ENCODE measurements around the gene ILDR1. TPM values are rescaled to one million over a fixed set of nuclear protein-coding genes. Genes with fewer than 3 reads are reported as not detected.

The ILDR1 gene
- total and polyA plus RNA-seq, 10 of the 15 experiments (the other 5 are each of a cell fraction or from before 2014, with no cell fraction given): 1.3 to 12.0 (median 7.0) TPM

- TF ChIP-seq CEBPZ (IDR thresholded peaks at IDR 0.05; ENCODE audit: low read depth, low read length) (no peak), YY1 (IDR thresholded peaks at IDR 0.05; ENCODE audit: low read depth, low read length) (no peak), TAF1 (IDR thresholded peaks at IDR 0.05; ENCODE audit: borderline replicate concordance, low read depth, low read length) (no peak), RB1 (IDR thresholded peaks at IDR 0.05; ENCODE audit: borderline replicate concordance) (no peak), CUX1 (IDR thresholded peaks at IDR 0.05; ENCODE audit: insufficient replicate concordance, low read depth, low read length) (no peak), ZNF207 (IDR thresholded peaks at IDR 0.05; ENCODE audit: borderline replicate concordance) (no peak), POU2F2 (IDR thresholded peaks at IDR 0.05; ENCODE audit: borderline replicate concordance, low read depth, low read length) (no peak), BCLAF1 (IDR thresholded peaks at IDR 0.05) (no peak), ZBTB40 (IDR thresholded peaks at IDR 0.05; ENCODE audit: borderline replicate concordance) (no peak), CREM (IDR thresholded peaks at IDR 0.05; ENCODE audit: low read depth) (0 out of 2 replicates have a peak, but pooled peaks have one; percentile 22), PAX5 (IDR thresholded peaks at IDR 0.05; ENCODE audit: borderline replicate concordance, low read depth, low read length) (no peak), SREBF1 (IDR thresholded peaks at IDR 0.05; ENCODE audit: low read length) (no peak), RUNX3 (IDR thresholded peaks at IDR 0.05; ENCODE audit: low read length) (peak; percentile 21; the same call in 1 of the 2 replicates), GABPA (IDR thresholded peaks at IDR 0.05; ENCODE audit: low read depth) (no peak), SMC3 (IDR thresholded peaks at IDR 0.05; ENCODE audit: borderline replicate concordance, low read length) (no peak)
Observed at GRCh38 chr3:121997372-121997771, 24.7 kb downstream of the ILDR1 start (continued).
